ENCODE data around the gene HIPK1.
"Not testable (repeated sequence)": the region's sequence is repeated elsewhere in the genome, so short reads cannot be mapped to it uniquely, and the experiment has no call there.

The HIPK1 gene

DNA sequence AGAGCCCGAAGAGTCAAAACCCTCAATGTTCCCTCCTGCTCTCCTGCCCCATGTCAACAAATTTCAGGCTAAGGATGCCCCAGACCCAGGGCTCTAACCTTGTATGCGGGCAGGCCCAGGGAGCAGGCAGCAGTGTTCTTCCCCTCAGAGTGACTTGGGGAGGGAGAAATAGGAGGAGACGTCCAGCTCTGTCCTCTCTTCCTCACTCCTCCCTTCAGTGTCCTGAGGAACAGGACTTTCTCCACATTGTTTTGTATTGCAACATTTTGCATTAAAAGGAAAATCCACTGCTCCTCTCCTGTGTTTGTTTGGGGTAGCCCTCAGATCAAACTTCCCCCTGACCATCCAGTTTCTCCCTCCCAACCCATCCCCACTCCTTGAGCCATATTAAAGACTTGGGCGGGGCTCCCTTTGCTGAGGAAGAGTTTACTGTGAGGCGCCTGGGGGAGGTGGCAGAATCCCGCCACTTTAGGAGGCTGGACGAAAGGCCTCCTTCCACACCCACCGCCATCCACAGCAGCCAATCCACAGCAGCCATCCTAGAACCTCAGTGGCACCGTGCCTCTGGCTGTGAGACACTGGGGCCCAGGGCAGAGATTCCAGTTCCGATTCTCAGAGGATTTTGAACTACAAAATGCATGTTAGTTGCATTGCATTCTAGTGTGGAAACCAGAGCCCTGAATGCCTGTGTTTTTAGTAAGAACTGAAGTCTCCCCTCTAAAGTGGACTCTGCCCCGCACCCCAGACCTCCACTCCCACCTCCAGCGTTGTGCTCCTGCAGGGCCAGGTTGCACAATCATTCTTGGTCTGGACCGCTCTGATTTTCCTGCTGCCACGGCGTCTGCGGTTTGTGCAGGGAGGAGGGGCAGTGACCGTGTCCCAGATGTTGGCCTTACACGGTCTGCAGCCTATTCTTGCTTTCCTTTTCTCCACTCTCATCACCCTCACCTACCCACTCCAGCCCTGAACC lies 53.1 kb downstream of the HIPK1 start:
- no peak for DNase-seq (ENCODE audit: low read depth in 2 of 2)

DNA sequence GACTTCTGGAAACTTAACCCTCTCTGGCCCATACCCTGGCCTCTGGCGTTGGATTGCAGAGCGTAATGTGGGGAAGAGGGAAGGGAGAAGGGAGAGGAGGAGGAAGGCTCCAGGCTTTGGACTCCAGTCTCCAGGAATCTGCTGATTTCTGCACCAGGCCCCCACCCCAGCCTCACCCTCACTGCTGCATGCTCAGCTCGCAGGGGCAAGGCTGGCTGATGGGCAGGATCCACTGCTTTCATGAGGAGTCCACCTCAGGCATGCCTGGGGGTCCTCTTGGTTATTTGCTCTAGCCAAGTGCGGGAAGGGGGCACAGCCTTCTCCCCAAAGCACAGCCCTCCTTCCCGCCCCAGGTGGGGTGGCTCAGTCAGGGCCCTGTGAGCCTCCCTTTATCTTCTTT lies 53.8 kb downstream of the HIPK1 start:
- no peak for DNase-seq (ENCODE audit: low read depth in 2 of 2)

DNA sequence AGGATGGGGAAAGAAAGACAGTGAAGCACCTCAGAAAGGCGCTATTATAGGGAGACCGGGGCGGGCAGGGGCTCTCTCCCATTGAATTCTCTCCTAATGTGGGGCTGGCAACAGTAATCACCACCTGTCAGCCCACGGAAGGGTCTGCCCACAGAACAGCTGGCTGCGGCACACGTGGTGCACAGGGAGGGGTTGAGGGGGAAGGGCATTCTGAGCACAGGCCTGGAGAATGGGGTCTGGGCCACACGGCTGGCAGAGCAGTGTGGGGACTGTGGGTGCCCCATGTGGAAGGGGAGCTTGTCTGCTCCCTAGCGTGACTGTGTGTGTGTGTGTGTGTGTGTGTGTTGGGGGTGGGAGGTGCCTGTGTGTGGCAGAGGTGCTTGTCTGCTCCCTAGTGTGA lies 54.3 kb downstream of the HIPK1 start:
- DNase-seq (ENCODE audit: low read depth in 2 of 2), result no peak

DNA sequence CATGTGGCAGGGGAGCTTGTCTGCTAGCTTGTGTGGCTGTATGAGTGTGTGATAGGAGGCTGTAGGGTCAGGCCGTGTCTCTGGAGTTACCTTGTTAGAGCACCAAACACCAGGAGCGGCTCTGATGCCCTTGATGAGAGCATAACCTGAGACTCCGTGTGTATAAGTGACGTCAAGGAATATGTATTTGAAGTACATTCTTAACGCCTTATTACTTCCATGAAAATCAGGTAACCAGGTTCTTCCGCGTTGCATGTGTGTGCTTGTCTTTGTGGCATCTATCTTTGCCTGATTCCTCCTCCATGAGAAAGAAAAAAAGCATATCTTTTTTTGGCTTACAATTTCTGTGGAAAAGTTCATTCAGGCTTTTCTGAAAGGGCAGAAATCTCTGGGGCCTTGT lies 54.7 kb downstream of the HIPK1 start:
- DNase-seq (ENCODE audit: low read depth in 2 of 2), result no peak

DNA sequence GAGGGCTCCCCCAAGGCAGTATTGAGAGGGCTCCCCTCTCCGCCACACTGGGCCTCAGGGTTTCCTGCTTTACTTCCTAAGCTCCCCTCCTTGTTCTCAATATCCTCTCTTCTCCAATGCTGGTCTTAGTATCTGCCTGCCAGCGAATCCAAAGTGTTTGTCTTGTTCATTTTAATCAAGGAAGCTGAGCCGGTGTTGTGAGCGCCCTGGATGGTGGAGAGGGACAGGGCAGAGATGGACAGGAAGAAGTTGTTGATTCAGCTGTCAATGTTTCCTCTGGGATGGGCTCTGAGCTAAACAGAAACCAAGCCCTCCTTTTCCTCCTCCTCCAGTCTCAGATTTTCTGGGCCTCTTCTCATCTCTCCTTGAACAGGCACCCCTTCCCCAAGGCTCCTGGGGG lies 55.6 kb downstream of the HIPK1 start:
- DNase-seq (ENCODE audit: low read depth in 2 of 2), result no peak

DNA sequence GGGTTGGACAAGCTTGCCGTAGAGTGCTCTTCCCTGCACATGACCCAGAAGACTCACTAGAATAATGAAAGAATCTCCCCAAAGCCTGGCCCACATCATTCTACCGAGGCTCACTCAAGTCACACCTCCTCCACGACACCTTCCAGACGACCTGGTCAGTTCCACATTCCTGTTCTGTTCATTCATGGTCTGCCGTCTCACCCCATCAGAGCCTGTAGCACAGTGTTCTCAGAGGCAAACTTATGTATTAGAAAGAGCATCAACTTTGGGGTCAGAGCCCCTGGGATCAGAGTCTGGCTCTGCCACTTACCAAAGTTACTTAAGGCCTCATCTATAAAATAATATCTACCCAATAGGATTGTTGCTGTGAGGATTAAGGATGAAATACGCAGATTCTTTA lies 57.7 kb downstream of the HIPK1 start:
- DNase-seq (ENCODE audit: low read depth in 2 of 2), result no peak

DNA sequence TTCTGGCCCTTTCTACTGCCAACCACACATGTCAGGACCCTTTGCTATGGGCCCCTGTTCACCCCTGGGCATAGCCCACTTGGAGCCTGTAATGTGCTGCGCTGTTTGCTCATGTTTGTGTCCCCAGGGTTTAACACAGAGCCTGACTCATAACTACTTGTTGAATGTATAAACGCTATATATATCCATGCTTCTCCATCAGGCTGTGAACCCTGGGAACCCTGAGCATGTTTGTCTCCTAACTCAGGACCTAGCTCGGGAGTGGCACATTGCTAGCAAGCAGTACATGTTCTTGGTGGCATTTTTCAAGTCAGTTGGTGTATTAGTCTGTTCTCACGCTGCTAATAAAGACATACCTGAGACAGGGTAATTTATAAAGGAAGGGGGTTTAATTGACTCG lies 58.1 kb downstream of the HIPK1 start:
- DNase-seq (ENCODE audit: low read depth in 2 of 2), result no peak

DNA sequence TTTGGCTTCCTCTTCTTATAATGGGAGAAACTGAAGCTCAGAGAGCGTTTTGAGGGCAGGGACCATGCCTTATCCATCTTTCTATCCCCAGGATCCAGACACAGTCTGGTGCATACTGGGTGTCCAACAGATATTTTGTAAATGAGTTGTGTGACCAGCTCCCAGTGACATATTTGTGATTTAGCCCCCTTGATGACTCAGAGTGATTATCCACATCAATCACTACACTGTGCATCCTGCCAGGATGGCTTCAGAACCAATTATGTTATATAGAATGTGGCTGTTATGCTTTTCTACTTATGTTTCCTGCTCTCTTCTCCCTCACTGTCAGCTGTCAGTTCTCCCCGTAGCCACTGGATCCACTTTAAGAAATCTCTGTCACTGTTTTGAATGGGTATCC lies 61.4 kb downstream of the HIPK1 start:
- DNase-seq (ENCODE audit: low read depth in 2 of 2), result no peak

DNA sequence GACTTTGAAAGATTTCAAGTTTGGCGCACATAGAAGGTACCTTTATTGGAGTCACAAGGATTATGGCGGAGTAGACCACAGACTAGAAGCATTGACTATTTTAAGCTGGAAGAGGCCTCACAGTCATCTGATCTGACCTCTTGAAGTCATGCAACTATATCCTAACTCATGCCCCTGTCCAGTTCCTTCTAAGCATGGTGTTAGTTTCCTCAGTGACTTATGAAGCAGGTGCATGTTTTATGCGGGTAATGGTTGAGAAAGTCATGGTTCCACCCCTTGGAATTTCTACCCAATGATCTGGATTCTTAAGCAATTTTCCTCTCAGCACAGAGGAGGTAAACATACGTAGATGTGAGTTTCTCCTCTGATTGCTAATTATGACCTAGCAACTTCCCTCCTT lies 61.8 kb downstream of the HIPK1 start:
- DNase-seq (ENCODE audit: low read depth in 2 of 2), result no peak

DNA sequence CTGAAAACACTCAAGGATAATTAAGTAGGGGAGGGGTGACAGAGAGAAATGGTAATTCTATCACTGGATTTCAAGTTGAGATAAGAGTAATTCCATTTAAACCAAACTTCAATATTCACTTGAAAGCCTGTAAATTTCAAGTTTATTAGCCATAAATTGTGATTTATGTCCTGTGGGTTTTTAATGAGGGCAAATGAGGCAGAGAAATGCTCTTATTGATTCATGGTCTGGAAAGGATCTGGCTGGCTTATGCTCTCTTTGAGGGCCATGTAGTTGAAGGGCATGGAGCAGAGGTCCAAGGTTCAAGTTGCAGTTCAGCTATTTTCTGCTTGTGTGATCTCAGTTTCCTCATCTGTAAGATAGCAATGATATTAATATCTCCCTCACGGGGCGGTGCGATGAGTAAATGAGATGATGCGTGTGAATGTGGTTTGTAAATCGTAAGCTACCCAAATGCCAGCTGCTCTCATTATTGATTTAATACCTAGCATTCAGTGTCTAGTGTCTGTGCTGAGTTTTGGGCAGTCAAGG lies 62.4 kb downstream of the HIPK1 start:
- no peak for DNase-seq (ENCODE audit: low read depth in 2 of 2)

DNA sequence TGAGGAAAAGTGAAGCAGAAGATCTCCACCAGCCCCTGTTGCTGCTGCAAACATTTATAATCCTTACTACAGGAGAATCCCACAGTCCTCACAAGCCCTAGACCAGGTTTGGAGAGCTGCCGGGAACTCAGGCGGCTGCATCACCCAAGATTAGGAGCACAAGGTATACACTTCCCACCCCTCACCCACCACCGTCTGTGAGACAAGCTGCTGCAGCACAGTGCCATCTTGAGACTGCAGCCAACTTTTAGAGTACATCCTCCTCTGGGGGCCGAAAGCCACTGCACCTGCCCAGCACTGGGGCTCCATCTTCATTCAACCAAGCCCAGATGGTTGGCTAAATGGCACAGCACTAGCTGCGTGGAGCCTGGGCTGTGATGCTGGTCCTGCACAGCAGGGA lies 63.9 kb downstream of the HIPK1 start:
- no peak for DNase-seq (ENCODE audit: low read depth in 2 of 2)

DNA sequence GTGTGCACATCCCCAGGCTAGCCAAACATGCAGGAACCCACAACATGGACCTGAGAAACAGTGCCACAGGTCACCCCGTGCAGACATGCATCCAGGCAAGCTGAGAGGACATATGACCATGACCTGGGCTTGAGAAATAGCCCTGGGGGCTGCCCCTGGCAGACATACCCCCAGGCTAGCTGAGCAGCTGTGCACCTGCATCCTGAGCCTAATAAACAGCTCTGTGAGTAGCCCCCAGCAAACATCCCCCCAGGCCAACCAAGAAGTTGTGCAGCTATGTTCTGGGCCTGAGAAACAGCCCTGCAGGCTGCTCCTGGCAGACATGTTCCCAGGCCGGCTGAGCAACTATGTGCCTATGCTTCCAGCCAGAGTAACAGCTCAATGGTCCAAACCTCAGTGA lies 64.6 kb downstream of the HIPK1 start:
- no peak for DNase-seq (ENCODE audit: low read depth in 2 of 2)

DNA sequence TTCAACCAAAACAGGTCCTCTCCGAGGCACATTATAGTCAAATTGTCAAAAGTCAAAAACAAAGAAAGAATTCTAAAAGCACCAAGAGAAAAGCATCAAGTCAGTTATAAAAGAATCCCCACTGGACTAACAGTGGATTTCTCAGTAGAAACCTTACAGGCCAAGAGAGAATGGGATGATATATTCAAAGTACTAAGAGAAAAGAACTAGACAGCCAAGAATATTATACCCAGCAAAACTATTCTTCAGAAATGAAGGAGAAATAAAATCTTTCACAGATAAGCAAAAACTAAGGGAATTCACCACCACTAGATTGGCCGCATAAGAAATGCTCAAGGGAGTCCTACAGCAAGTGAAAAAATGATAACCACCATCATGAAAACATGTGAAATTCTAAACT lies 66.3 kb downstream of the HIPK1 start:
- DNase-seq (ENCODE audit: low read depth in 2 of 2), result no peak

DNA sequence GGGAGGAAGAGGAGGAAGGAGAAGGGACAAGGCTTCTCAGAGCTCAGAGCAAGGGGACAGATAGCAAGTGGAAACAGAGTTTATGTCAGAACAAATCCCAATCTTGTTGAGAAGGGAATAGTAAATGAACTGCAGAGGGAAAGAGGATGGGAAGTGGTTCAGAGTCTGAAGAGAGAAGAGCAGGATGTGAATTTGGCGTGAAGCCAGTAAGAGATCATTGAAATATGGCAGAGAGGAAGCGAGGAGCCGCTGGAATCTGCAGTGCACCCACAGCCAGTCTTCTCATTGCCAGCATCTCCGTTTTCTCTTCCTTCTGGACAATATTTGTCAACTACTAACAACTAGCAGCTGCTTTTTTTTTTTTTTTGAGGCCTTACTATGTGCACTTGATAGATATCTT lies 69.2 kb downstream of the HIPK1 start:
- no peak for DNase-seq (ENCODE audit: low read depth in 2 of 2)

DNA sequence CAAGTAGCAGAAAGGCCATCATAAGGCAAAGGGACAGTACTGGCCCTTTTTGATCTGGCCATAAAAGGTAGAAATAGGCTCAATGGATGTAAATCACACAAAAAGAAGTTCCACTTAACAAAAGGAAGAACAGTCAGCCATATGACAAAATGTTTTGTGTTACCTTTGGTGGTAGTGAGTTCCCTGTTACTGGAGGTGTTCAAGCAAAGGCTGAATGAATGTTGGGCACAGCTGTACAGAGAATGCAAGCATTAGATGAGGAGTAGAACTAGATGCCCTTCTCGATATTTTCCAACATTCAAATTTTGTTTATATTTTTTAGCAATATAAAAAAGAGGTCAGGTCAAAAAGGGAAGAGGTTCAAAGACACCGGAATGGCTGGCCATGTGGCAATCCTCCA lies 70.1 kb downstream of the HIPK1 start:
- no peak for DNase-seq (ENCODE audit: low read depth in 2 of 2)

DNA sequence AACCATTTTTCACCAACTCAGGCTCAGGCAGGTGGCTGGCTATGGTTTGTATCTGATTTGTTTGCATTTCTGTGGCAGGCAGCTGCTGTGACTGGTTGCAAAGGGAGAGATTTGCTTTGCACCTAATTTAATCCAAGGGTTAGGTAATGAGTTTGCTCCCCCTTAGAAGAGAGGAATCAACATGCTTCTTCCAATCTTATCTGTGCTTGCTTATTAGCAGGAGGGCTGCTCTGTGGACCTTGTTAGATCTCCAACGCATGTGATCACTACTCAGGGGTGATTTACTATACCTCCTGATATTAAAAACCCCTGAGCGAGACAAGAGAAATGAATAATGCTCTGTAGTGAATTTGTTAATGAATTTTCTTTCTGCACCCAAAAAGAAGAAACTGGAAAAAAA lies 70.7 kb downstream of the HIPK1 start:
- no peak for DNase-seq (ENCODE audit: low read depth in 2 of 2)

DNA sequence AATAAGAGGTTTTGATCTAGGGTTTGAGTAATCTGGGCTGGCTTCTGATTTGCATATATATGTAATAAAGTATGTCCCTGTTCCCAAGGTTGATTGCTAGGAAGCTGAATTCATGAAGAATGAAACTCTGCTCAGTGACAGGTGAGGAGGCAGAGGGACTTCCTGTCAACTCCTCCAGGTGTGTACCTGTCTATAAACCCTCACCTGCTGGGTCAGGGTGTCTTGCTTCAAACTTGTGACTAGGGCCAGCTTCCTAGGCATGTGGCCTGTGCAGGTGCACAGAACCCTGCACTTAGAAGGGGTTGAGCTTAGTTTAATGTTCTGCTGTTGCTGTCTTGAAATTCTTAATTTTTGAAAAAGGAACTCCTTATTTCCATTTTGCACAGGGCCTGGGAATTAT lies 71.3 kb downstream of the HIPK1 start:
- no peak for DNase-seq (ENCODE audit: low read depth in 2 of 2)

DNA sequence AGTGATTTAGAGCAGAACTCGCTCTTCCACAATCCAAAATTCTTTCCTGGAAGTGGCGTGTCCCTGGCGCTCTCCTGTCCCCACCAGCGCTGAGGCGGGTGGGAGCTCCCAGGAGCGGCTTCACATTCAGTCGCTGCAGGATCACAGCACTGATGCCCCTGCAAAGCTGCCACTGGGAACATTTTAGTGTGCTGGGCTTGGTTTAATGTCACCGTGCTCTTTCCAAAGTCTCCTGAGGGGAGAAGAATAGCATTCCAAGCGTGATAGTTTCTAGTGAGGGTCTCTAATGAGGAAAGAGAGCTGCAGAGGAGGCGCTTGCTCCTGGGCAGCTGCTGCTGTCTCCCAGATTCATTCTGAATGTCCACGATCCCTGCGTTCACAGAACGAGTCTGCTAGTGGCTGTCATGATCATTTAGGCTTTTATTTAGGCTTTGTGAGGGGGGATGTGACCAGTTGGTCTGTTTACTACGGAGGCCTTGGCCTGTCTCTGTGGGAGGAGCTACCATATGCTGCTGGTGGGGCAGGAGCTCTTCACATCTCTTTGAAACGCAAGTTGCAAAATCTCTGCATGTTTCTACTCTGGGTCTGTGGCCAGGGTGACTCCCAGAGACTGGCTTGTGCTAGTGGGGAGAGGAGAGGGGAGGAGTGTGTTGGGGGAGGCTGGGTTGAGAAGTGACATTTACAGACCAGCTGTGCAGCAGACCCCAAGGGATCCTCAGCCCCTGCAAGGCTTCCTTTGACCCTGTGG lies 73.5 kb downstream of the HIPK1 start:
- no peak for DNase-seq (ENCODE audit: low read depth in 2 of 2)

DNA sequence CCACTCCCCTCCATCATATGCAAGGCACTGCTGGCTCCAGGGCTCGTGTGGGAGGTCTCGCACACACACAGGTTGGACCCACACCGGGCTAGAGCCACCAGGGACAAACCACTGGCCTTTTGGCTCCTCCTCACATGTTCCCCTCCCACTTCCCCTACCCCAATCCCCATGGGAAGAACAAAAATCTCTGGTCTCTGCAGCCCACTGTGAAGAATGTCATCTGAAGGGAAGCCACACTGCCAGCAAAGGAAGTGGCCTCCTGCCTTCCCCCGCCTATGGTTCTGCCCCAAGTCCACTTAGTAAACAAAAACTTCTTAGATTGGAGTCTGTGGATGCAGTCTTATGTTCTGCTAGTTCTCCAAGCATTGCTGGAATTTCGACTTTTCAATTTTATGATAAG lies 74.3 kb downstream of the HIPK1 start:
- no peak for DNase-seq (ENCODE audit: low read depth in 2 of 2)

DNA sequence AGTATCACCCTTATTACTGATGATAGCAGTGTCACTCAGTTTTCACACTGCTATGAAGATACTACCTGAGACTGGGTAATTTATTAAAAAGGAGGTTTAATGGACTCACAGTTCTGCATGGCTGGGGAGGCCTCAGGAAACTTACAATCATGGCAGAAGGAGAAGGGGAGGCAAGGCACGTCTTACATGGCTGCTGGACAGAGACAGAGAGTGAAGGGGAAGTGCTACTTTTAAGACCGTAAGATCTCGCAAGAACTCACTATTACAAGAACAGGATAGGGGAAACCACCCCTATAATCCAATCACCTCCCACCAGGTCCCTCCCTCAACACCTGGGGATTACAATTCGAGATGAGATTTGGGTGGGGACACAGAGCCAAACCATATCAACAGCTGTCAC lies 77.7 kb downstream of the HIPK1 start:
- DNase-seq (ENCODE audit: low read depth in 2 of 2), result not testable (repeated sequence)

DNA sequence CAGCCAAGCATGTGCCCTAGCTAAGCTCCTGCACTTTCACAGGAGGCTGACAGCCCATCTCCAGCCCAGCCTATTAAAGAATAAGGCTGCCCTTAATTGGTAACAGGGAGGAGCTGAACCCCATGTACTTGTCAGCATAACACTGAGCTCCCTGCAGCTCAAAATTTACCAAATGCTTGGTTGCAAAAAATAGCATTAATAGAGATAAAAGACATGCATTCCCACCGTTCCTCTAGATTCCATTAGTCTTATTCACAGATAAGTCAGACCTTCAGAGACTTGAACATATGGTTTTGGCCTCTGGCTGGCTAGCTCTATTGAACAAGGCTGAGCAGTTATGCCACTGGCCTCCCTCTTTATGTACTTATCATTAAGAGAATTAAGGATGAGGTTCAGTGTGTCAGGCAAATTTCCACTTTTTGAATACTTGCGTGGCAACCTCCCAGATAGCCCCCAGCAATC lies 79.4 kb downstream of the HIPK1 start:
- no peak for DNase-seq (ENCODE audit: low read depth in 2 of 2)

DNA sequence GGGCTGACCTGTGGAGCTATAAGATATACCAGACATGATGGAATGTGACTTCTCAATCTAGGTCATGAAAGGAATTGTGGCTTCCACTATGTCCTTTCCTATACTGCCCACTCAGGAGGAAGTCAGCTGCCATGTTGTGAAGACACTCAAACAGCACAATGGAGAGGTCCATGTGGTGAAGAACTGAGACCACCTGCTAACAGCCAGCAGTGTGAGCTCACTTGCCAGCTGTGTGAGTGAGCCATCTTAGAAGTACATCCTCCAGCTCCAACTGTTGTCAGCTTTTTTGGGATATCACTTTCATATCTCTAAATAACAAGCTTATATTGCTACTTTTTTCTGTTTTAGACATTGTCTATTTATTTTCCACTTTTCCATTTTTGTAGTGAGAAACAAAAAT lies 79.9 kb downstream of the HIPK1 start:
- no peak for DNase-seq (ENCODE audit: low read depth in 2 of 2)

DNA sequence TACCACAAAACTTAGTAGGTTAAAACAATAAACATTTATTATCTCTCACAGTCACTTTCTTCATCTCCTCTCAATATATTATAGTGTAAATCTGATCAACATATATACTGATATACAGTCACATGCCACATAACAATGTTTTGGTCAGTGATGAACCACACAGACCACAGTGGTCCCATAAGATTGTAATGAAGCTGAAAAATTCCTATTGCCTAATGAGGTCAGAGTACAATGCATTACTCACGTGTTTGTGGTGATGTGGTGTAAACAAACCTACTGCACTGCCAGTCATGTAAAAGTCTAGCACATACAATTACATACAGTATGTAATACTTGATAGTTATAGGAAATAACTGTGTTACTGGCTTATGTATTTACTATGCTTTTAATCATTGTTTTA lies 80.3 kb downstream of the HIPK1 start:
- DNase-seq (ENCODE audit: low read depth in 2 of 2), result no peak

Measured in stimulated activated CD8-positive, alpha-beta memory T cell treated with anti-CD3 and anti-CD28 coated beads, Interleukin-7, amount 100 ng/mL, for 1 hour (primary cell).